Occipital lobe (tissue), 2 donors: ENCODE data around the gene EDRF1. TPM values are rescaled to one million over a fixed set of nuclear protein-coding genes. Genes with fewer than 3 reads are reported as not detected.

ENCODE experiments used
- DNase-seq: peaks from one replicate; lab custom pipeline; 2025; lab: John Stamatoyannopoulos, UW
- total RNA-seq: library from RNA; depleted of rRNA; stranded (reverse); fragments of >200 nt; gene quantifications from one replicate; pipeline ENCODE4 v1.2.3, GENCODE V29; 2014

Gene EDRF1
- total RNA-seq, 1 donor from 2014 or later = 51.9 TPM

GRCh38 chr10:125762692-125763648 lies 43.5 kb downstream of the EDRF1 start:
- no peak for DNase-seq

- no peak for DNase-seq
These were observed 46.3 kb downstream of the EDRF1 start for GRCh38 chr10:125765835-125766234.

DNA sequence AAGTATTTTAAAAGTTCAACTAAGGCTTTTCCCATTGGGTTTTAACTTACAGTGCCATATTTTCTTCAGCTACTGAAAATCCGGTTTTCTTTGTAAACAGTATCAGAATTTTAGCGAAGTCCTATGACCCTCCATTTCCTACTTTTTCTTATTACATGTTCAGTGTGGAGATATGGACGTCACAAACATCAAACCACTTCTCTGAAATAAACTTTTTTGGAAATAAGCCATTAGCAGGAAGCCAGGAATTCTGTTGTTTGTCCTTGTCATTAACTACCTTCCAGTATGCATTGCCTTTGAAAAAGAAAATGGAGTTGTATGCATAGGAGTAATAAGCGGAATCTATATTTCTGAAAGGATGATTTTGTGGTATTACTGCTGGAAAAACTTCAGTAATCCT lies 47.0 kb downstream of the EDRF1 start:
- no peak for DNase-seq

GRCh38 chr10:125768219-125768855 lies 48.8 kb downstream of the EDRF1 start:
- no peak for DNase-seq

- no peak for DNase-seq
These were observed 49.7 kb downstream of the EDRF1 start for GRCh38 chr10:125769175-125769574.

- no peak for DNase-seq
These were observed 51.3 kb downstream of the EDRF1 start for GRCh38 chr10:125770844-125771243.

- no peak for DNase-seq
These were observed 52.8 kb downstream of the EDRF1 start for GRCh38 chr10:125772112-125772863.

GRCh38 chr10:125772864-125773180 lies 53.3 kb downstream of the EDRF1 start:
- no peak for DNase-seq

GRCh38 chr10:125773687-125774543 lies 54.4 kb downstream of the EDRF1 start:
- DNase-seq = no peak

DNA sequence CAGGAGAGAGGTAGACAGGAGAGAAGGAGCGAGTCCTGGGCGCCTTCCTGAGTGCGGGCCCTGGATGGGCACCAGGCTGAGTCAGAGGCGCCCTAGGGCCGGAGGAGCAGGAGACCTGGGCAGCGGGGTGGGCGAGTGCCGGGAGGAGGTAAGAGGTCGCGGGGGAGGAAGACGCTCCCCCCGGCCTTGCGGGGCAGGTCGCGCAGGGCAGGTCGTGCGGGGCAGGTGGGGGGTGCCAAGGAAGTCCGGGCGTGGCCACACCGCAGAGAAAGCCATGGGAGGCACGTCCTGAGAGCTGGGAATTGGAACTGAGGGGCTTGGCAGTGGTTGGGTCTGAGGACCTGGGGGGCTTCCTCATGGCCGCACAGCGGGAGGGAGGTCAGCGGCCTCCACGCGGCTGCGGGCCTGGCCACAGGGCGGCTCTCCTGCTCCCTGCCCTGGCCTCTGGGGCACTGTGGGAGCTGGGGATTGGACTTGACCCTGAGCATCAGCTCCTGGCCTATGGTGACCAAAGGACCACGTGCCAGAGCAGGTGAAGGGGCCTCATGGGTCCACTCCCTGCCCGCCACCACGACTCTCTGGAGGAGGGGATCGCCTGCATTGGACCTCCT lies 55.2 kb downstream of the EDRF1 start:
- no peak for DNase-seq

GRCh38 chr10:125775491-125776106 lies 56.1 kb downstream of the EDRF1 start, which contains the start of gene MMP21:
MMP21 (minus strand) TSS chr10:125775821; CDS start chr10:125775821, 0 bp downstream.
- DNase-seq = no peak

GRCh38 chr10:125777806-125778205 lies 58.3 kb downstream of the EDRF1 start:
- no peak for DNase-seq

GRCh38 chr10:125778556-125778955 lies 59.0 kb downstream of the EDRF1 start:
- DNase-seq = no peak

DNA sequence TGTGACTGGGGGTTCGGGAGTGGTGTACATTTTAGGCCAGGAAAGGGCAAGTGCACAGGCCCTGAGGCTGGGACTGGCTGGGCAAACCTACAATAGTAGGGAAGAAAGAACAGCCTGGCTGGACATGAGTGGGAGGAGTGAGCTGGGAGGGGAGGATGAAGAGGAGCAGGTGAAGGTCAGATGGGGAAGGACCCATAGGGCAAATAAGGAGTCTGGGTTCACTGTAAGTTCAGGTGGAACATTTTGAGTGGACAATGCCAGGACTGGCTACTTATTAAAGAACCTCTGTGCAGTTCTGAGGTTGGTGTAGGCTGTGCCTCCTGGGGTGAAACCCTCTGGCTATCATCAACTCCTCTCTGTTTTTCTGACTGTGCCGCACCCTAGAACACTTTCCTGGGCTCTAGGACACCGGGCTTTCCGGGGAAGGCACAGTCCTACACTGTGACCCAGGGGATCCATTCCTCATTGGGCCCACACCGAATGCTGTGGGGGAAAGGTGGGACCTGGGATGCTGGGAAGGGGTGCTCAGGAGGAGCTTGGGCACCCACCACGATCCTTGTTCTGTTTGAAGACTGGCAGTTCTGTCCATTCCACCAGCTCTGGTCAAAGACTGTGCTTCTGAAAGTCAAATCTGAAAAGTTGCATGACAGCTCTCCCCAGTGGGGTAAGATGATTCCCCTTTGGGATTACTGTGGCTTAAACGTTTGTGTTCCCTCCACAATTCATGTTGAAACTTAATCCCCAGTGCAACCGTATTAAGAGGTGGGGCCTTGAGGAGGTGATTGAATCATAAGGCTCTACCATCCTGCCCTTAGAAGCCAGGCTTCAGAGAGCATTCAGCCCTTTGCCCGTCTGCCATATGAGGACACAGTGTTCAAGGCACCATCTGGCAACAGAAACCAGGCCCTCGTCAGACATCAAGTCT lies 60.2 kb downstream of the EDRF1 start:
- DNase-seq = no peak

DNA sequence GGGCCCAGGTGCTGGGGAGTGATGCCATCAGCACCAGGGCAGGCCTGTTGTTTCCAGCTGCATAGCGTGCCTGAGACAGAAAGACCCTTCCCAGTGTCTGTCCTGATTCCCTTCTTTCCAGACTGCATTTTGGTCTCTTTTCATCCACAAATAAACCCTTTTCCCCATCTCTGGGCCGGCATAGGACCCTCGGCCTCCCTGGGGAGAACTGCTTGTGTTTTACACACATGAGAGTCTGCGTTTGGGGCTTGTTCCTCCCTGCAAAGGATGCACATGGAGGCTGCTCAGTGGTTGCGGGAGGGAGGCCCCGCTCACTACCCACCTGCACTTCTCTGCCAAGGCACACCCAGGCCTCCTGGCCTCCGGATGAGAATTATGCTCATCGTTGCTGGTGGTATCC lies 61.9 kb downstream of the EDRF1 start:
- DNase-seq = no peak

DNA sequence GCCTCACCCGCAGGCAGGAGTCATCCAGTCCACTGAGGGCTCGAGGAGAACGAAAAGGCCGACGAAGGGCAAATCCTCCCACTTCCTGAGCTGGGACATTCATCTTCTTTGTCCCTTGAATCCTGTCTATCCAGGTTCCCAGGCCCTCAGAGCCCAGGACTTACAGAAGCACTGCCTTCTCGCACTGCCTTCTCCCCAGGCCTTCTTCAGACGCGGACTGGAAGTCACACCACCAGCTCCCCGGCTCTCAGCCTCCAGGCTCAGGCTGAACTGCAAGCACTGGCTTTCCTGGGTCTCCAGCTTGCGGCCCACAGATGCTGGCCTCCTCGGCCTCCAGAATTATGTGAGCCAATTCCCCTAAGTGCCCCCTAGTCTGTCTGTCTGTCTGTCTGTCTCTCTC lies 62.5 kb downstream of the EDRF1 start:
- no peak for DNase-seq

DNA sequence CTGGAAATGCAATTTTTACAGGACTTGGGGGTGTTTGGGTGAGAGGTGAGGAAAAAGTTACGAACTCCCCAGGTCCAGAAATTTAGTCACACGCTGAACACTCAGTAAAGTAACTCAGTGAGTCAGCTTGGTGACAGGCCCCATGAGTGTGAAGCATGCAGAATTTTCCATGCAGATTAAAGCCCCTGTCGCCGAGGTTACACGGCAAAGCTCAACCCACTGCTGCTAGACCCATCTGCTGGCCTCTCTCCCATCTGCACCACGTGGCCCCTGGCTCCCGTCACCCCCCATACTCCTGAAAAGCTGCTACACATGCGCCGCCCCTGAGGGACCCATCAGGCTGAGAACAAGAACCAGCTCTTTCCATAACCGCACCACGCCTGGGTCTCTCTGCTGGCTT lies 63.1 kb downstream of the EDRF1 start:
- DNase-seq = no peak

DNA sequence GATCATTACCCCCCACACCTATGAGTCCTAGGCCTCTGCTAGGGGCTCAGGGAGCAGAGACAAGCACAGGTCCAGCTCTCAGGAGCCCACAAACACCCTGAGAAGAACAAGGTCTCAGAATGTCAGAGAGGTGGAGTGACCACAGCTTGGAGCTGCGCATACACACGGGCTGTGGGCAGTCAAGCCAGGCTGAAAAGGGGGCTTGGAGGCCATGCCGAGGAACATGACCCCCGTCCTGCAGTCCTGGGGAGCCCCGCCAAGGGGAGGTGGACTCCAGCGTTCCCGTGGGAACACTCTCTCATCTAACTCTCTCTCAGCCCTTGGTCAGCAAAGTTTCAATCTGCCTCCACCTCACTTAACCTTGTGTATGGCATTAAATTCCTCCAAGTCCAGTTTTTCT lies 63.9 kb downstream of the EDRF1 start:
- DNase-seq = no peak

DNA sequence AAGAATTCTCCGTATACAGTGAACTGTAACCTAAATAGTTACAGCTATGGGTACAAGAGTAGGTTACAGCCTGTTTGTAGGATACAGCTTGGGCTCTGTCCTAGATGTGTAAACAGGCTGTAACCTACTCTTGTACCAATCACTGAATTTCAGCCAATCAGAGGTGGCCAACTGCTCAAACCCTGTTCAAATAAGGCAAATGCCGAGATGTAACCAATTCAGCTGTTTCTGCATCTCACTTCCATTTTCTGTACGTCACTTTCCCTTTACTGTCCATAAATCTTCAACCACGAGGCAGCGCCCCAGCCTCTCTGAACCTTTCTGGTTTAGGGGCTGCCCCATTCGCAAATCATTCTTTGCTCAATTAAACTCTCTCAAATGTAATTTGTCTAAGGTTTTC lies 64.4 kb downstream of the EDRF1 start:
- DNase-seq = no peak
